Muscle layer of colon (tissue), 2 donors: ENCODE data around the gene HOXB8.

Source experiments
- H3K27ac ChIP-seq: one replicate; pipeline ENCODE4 v1.7.0; 2013; ENCODE audit warnings: low read depth, mild to moderate bottlenecking, low read length, moderate library complexity
- H3K27me3 ChIP-seq, 2 donors: one replicate each; pipeline ENCODE4 v1.7.0; 2013; ENCODE audit warnings: low read length in 2 of 2, mild to moderate bottlenecking in 2 of 2; ENCODE audit not compliant: insufficient read depth in 2 of 2, control insufficient read depth in 1 of 2
- H3K36me3 ChIP-seq: one replicate; pipeline ENCODE4 v1.7.0; 2013; ENCODE audit warnings: mild to moderate bottlenecking, low read length; ENCODE audit not compliant: insufficient read depth
- H3K4me1 ChIP-seq: one replicate; pipeline ENCODE4 v1.7.0; 2013; ENCODE audit warnings: mild to moderate bottlenecking, low read length; ENCODE audit not compliant: insufficient read depth
- H3K4me3 ChIP-seq, 2 donors: one replicate each; pipeline ENCODE4 v1.7.0; 2013; ENCODE audit warnings: low read length in 2 of 2, low read depth in 1 of 2, mild to moderate bottlenecking in 1 of 2, moderate library complexity in 1 of 2
- H3K9ac ChIP-seq: one replicate; pipeline ENCODE4 v1.7.0; 2013; ENCODE audit warnings: low read length
- H3K9me3 ChIP-seq: one replicate; pipeline ENCODE4 v1.7.0; 2013; ENCODE audit warnings: mild to moderate bottlenecking, low read length
- donor health status: abdominal sarcoma.
- donor health status: Adenocarcinoma of cecum.

Gene HOXB8

DNA sequence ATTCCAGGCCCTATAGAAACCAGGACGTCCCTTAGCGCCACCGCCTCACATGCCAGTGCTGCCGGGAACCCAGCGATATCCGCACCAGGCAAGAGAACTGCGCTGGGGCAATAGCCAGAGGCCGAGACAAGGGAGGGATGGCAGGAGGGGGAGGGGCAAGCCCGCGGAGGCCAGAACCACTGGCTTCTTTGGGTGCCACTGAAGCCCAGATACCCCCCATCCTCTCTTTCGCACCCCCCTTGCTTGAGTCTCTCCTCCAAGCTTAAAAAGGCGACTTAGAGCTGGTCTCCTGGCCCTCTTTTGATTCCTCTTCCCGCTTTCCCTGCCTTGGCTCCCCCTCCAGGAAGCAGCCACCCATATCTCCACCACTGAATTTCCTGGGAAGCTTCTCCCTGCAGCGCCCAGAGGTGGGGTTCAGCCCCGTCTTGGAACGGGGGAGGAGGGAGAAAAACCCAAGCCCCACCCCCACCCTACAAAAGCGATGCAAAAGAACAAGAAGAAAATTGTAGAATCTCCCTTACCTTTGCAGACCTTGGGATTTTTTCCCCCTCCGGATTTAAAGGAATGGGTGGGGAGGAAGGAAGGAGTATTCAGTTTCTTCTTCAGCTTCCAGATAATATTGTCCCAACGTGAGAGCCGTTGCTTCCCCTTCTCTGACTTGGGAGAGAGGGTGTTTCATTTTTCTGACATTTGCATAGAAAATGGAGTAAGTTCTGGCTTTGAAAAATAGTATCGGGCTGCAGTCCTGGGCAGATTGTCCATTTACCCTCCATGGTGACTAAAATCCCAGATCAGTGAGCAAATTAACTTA lies 10.9 kb downstream of the HOXB8 start:
- Histone ChIP-seq H3K9me3 (no peaks in the 10 kb centered on the region), H3K36me3 (peaks cover 5% of the 10 kb centered on the region), H3K9ac (peak overlapping the region; percentile 34), H3K4me3 (peak overlapping the region; percentile 15 to 69), H3K4me1 (peaks cover 45% of the 10 kb centered on the region), H3K27ac (peak overlapping the region; percentile 72), H3K27me3 (peaks cover under 1 to 7% of the 10 kb centered on the region in 2 donors)

DNA sequence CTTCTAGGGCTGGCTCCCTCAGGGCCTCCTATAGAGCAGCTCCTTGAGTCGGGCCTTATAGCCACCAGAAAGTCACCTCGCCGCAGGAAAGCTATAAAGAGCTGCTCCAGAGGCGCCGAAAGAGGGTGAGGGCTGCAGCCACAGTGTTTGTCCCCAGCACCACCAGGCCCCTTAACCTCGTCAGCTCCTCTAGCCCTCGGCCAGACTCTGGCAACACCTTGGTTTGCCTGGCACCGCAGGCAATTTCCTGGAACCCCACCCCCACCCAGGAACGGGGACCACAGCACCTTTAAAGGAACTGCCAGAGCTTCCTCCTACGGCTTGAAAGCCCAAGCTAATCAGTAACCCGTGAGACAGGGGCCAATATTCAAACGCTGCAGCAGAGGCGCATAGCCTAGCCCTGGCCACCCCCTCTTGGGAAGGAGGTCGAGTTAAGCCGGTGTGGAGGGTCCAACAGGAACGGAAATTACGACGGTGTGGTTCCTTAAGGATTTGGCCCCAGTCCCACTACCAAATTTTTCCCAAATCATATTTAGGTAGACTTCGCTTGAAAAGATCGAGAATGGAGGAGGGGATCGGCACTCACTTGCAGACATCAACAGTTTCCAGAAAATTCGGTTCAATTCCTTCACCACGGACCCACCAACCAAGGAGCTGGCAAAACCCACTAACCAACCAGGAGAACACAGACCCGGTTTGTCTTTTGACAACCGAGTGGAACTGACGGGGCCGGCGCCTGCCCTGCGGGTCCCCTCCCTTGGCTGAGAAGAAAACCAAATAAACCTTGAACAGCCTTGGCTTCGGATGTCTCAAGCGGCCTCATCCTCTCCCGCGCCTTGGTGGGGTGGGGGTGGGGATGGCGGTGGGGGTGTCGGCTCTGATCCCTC lies 13.3 kb downstream of the HOXB8 start:
- Histone ChIP-seq H3K36me3 (peaks cover 5% of the 10 kb centered on the region), H3K4me3 (no peak overlapping the region), H3K4me1 (peaks cover 60% of the 10 kb centered on the region), H3K9ac (no peak overlapping the region), H3K27me3 (peaks cover 1 to 4% of the 10 kb centered on the region in 2 donors), H3K9me3 (no peaks in the 10 kb centered on the region), H3K27ac (no peak overlapping the region)

- Histone ChIP-seq H3K4me3 (no peak overlapping the region), H3K9me3 (no peaks in the 10 kb centered on the region), H3K27me3 (peaks cover 0 to 4% of the 10 kb centered on the region in 2 donors)
These were observed 13.9 kb downstream of the HOXB8 start for GRCh38 chr17:48601207-48601538.

GRCh38 chr17:48600244-48601098 lies 14.6 kb downstream of the HOXB8 start:
- peak overlapping the region; percentile 0 for H3K9ac ChIP-seq
- H3K27ac ChIP-seq, result peak overlapping the region; percentile 57
- H3K36me3 ChIP-seq, result peaks cover 5% of the 10 kb centered on the region
- H3K4me3 ChIP-seq, result no peak overlapping the region
- H3K4me1 ChIP-seq, result peaks cover 63% of the 10 kb centered on the region
- no peaks in the 10 kb centered on the region for H3K9me3 ChIP-seq
- H3K27me3 ChIP-seq, result peaks cover 0 to 4% of the 10 kb centered on the region in 2 donors

More at GRCh38 chr17:48601207-48601538, 13.9 kb downstream of the HOXB8 start:
- H3K27ac ChIP-seq, result peak overlapping the region; percentile 48
- peaks cover 60% of the 10 kb centered on the region for H3K4me1 ChIP-seq
- H3K36me3 ChIP-seq, result peaks cover 5% of the 10 kb centered on the region
- H3K9ac ChIP-seq, result no peak overlapping the region

- Histone ChIP-seq H3K9ac (no peak overlapping the region), H3K4me1 (peaks cover 70% of the 10 kb centered on the region), H3K36me3 (peaks cover 5% of the 10 kb centered on the region), H3K27me3 (peaks cover 0 to 4% of the 10 kb centered on the region in 2 donors), H3K27ac (peak overlapping the region; percentile 57), H3K9me3 (no peaks in the 10 kb centered on the region), H3K4me3 (no peak overlapping the region)
These were observed 15.7 kb downstream of the HOXB8 start for GRCh38 chr17:48599354-48599753.

- Histone ChIP-seq H3K27ac (no peak overlapping the region), H3K4me1 (peaks cover 74% of the 10 kb centered on the region), H3K4me3 (peak overlapping the region in 1 of 2 donors; percentile 64), H3K27me3 (peaks cover 0 to 4% of the 10 kb centered on the region in 2 donors), H3K9ac (peak overlapping the region; percentile 4), H3K36me3 (peaks cover under 1% of the 10 kb centered on the region), H3K9me3 (no peaks in the 10 kb centered on the region)
These were observed 16.4 kb downstream of the HOXB8 start for GRCh38 chr17:48598736-48599135.

DNA sequence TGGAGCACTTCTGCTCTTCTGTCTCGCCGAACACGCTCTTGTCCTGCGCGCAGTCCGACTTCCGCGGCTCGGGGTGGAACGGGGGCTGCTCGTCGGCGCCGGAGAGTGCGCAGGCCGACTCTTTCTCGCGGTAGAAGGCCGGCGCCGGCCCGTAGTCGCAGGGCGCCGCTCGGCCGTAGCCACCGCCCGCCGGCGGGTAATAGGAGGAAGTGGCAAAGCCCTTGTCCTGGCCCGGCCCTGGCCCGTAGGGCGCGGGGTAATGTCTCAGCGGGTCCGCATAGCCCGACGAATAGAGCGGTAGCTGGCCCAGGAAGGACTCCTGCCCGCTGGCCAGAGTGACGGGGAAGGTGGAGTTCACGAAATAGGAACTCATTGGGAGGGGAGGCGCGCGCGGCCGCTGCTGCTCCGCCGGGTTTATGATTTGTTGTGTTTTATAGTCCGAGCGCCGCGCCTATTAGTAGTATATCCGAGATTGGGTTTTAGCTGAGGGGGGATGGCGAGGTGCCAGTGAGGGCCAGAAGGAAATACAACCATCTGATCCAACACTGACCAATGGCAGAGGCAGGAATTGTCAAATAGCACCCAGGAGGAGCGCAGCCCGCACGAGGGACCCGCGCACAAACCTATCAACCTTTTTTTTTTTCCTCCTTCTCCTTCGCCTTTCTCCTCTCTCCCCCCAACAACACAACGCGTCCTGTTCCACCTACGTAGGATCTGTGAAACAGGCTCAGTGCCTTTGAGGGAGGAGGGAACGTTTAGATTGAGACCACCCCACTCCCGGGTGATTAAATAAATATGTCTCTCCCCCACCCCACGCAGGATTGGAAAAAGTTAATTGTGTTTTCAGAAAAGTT lies 17.1 kb downstream of the HOXB8 start:
- H3K36me3 ChIP-seq, result no peaks in the 10 kb centered on the region
- no peaks in the 10 kb centered on the region for H3K9me3 ChIP-seq
- peak overlapping the region; percentile 64 to 66 for H3K4me3 ChIP-seq
- H3K27me3 ChIP-seq, result peaks cover 0 to 4% of the 10 kb centered on the region in 2 donors
- peaks cover 71% of the 10 kb centered on the region for H3K4me1 ChIP-seq
- peak overlapping the region; percentile 4 for H3K9ac ChIP-seq
- H3K27ac ChIP-seq, result peak overlapping the region; percentile 83

- peak overlapping the region; percentile 83 for H3K27ac ChIP-seq
- peak overlapping the region; percentile 4 for H3K9ac ChIP-seq
- H3K4me1 ChIP-seq, result peaks cover 67% of the 10 kb centered on the region
- peaks cover 0 to 4% of the 10 kb centered on the region in 2 donors for H3K27me3 ChIP-seq
- H3K36me3 ChIP-seq, result no peaks in the 10 kb centered on the region
- H3K4me3 ChIP-seq, result peak overlapping the region; percentile 64 to 66
- H3K9me3 ChIP-seq, result no peaks in the 10 kb centered on the region
These were observed 17.6 kb downstream of the HOXB8 start for GRCh38 chr17:48597528-48597777.

DNA sequence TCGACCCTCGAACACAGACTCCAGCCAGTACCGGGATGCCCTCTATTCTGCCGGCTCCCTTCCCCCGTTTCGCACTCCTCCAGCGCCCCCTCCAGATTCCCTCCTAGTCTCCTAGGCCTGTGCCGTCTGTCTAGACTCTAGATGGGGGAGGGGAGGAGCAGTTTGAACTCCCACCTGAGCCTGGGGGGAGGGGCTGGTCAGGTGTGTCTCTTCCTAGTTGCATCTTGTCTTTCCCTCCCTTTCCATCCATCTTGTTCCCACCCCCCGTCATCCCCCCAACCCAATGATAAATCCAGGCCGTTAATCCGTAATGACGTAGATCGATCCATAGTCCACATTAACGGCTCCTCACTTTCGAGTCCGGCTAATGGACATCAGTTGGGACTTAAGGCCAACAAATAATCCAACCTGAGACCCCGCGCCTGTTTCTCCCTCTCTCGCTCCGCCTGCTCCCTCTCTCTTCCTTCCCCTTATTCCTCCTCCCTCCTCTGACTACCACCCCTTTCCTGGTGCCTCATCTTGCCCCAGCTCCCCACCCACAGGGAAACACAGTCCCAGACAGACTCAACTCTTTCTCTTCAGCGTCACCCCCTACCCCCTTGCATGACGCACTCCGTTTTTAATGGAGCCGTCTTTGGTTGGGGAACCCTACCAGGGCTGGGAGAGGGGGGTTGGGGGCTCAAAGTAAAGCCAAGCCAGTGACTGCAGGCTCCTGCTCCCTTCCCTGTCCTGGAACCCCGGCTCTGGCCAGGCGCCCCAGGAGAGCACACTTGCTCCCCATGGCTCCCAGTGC lies 18.2 kb downstream of the HOXB8 start:
- H3K4me3 ChIP-seq, result peak overlapping the region; percentile 64 to 66
- H3K9me3 ChIP-seq, result no peaks in the 10 kb centered on the region
- H3K9ac ChIP-seq, result peak overlapping the region; percentile 4
- H3K27ac ChIP-seq, result peak overlapping the region; percentile 83
- H3K27me3 ChIP-seq, result peaks cover 0 to 4% of the 10 kb centered on the region in 2 donors
- H3K4me1 ChIP-seq, result peaks cover 62% of the 10 kb centered on the region
- H3K36me3 ChIP-seq, result no peaks in the 10 kb centered on the region
